Neural cell (in vitro differentiated cells): ENCODE data around the gene ANKRD29. TPM values are rescaled to one million over a fixed set of nuclear protein-coding genes. Genes with fewer than 3 reads are reported as not detected.

Experiments
- H2AFZ ChIP-seq: fragments of 200-600, 300-800 bp; sonication (generic), shearing (Covaris generic); 2 replicates; pipeline ENCODE4 v1.6.0; 2014; ENCODE audit warnings: low read depth, mild to moderate bottlenecking, antibody characterized with exemption, low read length, moderate library complexity
- H3F3A ChIP-seq: fragments of 200-600 bp; shearing (Covaris generic); 2 replicates; pipeline ENCODE4 v1.6.1; 2016; ENCODE audit warnings: mild to moderate bottlenecking, moderate library complexity, mixed read lengths, antibody characterized with exemption, low read length; ENCODE audit not compliant: insufficient read depth, poor library complexity, severe bottlenecking
- H3K27ac ChIP-seq: fragments of 200-600, 300-800 bp; sonication (generic), shearing (Covaris generic); 2 replicates; pipeline ENCODE4 v1.5.1; 2014; ENCODE audit warnings: mild to moderate bottlenecking, low read length, moderate library complexity
- H3K27me3 ChIP-seq: fragments of 300-800, 200-600 bp; sonication (generic), shearing (Covaris generic); 2 replicates; pipeline ENCODE4 v1.6.0; 2014; ENCODE audit warnings: mild to moderate bottlenecking, low read depth, low read length, moderate library complexity; ENCODE audit not compliant: insufficient read depth
- H3K36me3 ChIP-seq: fragments of 300-800, 200-600 bp; sonication (generic), shearing (Covaris generic); 2 replicates; pipeline ENCODE4 v1.5.1; 2014; ENCODE audit warnings: mild to moderate bottlenecking, antibody characterized with exemption, low read length, moderate library complexity; ENCODE audit not compliant: insufficient read depth
- H3K4me2 ChIP-seq: fragments of 300-800, 200-600 bp; sonication (generic), shearing (Covaris generic); 2 replicates; pipeline ENCODE4 v1.6.0; 2014; ENCODE audit warnings: mild to moderate bottlenecking, low read length
- H3K4me3 ChIP-seq: fragments of 300-800, 200-600 bp; sonication (generic), shearing (Covaris generic); 2 replicates; pipeline ENCODE4 v1.5.1; 2014; ENCODE audit warnings: mild to moderate bottlenecking, low read length, moderate library complexity
- H3K79me2 ChIP-seq: fragments of 200-600 bp; shearing (Covaris generic); replicated peaks from 2 replicates; pipeline ENCODE4 v1.6.0; 2014; ENCODE audit warnings: mild to moderate bottlenecking, low read length, moderate library complexity; ENCODE audit not compliant: insufficient read depth
- H3K9ac ChIP-seq: fragments of 300-800, 200-600 bp; sonication (generic), shearing (Covaris generic); 2 replicates; pipeline ENCODE4 v1.6.1; 2016; ENCODE audit warnings: mild to moderate bottlenecking, low read length, mixed read lengths
- H3K9me2 ChIP-seq: fragments of 200-600 bp; shearing (Covaris generic); 2 replicates; pipeline ENCODE4 v1.6.1; 2016; ENCODE audit warnings: mild to moderate bottlenecking, low read length, mixed read lengths; ENCODE audit not compliant: insufficient read depth
- H3K9me3 ChIP-seq: fragments of 200-600, 300-800 bp; sonication (generic), shearing (Covaris generic); 2 replicates; pipeline ENCODE4 v1.6.1; 2016; ENCODE audit warnings: mild to moderate bottlenecking, mixed run types, low read length, moderate library complexity, mixed read lengths
- H4K20me1 ChIP-seq: fragments of 200-600 bp; shearing (Covaris generic); 2 replicates; pipeline ENCODE4 v1.6.1; 2016; ENCODE audit warnings: mild to moderate bottlenecking, mixed run types; ENCODE audit not compliant: insufficient read depth
- EP300 ChIP-seq: fragments of 450-650 bp; conservative IDR thresholded peaks from 2 replicates; pipeline ENCODE4 v1.6.1; 2014; ENCODE audit warnings: antibody characterized with exemption, mild to moderate bottlenecking, moderate library complexity; ENCODE audit not compliant: poor library complexity, severe bottlenecking
- EZH2 ChIP-seq: fragments of 200-600, 300-800 bp; shearing (Covaris generic), sonication (generic); IDR thresholded peaks from 2 replicates; pipeline ENCODE4 v1.6.1; 2014; ENCODE audit warnings: antibody characterized with exemption, low read length, borderline replicate concordance, mild to moderate bottlenecking; ENCODE audit not compliant: insufficient read depth, poor library complexity, severe bottlenecking
- MXI1 ChIP-seq: fragments of 450-650 bp; conservative IDR thresholded peaks from 2 replicates; pipeline ENCODE4 v1.6.1; 2014; ENCODE audit warnings: antibody characterized with exemption, mild to moderate bottlenecking; ENCODE audit not compliant: poor library complexity, severe bottlenecking
- POLR2AphosphoS5 ChIP-seq: IDR thresholded peaks from 2 replicates; pipeline ENCODE4 v1.6.1; 2012
- RAD21 ChIP-seq: fragments of 450-650 bp; conservative IDR thresholded peaks from 2 replicates; pipeline ENCODE4 v1.6.1; 2014; ENCODE audit warnings: antibody characterized with exemption, mild to moderate bottlenecking, moderate library complexity
- SMC3 ChIP-seq: fragments of 450-650 bp; conservative IDR thresholded peaks from 2 replicates; pipeline ENCODE4 v1.6.1; 2014; ENCODE audit warnings: antibody characterized with exemption, mild to moderate bottlenecking, moderate library complexity; ENCODE audit not compliant: poor library complexity
- TAF1 ChIP-seq: IDR thresholded peaks from 2 replicates; pipeline ENCODE4 v1.6.1; 2012; ENCODE audit warnings: low read depth
- polyA plus RNA-seq: library from polyadenylated mRNA; depleted of rRNA; stranded (reverse); fragments of >200 nt; gene quantifications from 2 replicates; pipeline ENCODE4 v1.2.3, GENCODE V29; 2014
- TF ChIP-seq, protein P1 (sequence below): IDR thresholded peaks from 2 replicates; pipeline ENCODE4 v1.6.1; 2012; ENCODE audit warnings: borderline replicate concordance
- TF ChIP-seq, protein P2 (sequence below): fragments of 450-650 bp; IDR thresholded peaks from 2 replicates; pipeline ENCODE4 v1.5.1; 2014; ENCODE audit warnings: antibody characterized with exemption, mild to moderate bottlenecking, moderate library complexity; ENCODE audit not compliant: poor library complexity, severe bottlenecking

The ANKRD29 gene
- polyA plus RNA-seq, 1 donor from 2014 or later: 4.9 TPM

DNA sequence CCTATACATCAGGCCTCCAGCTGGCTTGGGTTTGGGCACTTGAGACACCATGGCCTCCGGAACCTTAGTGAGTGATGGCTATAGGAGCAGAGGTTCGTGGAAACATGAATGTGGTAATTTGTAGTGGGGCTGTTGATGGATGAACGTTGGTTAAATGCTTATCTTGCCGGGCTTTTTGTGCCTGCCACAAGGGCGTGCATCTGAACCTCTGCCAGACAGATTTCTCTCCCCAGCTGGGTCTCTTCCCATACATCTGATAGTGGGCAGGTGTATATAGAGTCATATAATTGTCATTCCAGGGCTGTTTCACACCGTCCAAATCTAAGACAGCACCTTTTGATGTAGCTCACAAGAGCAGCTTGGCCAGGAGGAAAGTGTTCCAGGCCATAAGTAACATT, 41.3 kb upstream of the ANKRD29 start:
- H3K9ac ChIP-seq: no peak overlapping the region
- H3K9me3 ChIP-seq: no peaks in the 10 kb centered on the region
- H3K4me2 ChIP-seq: no peak overlapping the region

DNA sequence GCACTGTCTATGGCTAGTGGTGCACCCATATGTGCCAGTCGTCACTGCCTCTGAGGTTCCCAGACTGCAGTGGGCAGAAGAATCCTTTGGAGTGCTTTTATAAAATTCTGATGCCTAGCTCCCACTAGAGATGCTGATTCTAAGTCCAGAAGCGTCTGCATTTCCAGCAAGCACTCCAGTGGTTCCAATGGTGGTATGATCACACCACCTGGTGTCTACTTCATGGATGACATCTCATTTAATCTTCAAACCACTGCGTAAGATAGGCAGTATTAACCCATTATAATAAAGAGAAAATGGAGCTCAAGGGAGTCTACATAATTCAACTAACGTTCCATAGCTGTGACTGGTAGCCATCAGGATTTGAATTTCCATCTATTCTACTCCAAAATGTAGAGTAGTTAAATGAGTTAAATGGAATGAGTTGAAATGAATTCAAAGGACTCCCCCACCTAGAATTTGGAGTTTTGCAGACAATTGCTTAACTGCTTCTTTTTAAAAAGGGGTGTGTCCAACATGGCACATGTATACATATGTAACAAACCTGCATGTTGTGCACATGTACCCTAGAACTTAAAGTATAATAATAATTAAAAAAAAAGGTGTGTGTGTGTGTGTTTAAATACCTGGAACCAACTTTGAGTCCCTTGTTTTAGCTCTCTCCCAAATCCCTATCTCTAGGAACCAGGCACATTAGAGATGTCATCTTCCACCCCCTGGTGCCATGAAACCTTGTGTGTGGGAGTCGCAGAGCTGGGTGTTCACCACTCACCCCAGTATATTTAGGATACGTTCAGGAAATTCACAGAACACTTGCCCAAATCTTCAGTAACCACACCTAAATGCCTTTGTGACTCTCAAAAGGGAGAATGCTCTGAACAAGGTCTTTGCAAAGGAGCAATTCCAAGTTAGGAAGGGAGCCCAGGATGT, 40.6 kb upstream of the ANKRD29 start:
- Histone ChIP-seq H3K27me3 (no peaks in the 10 kb centered on the region), H3K9ac (no peak overlapping the region), H3K27ac (no peak overlapping the region), H3K9me3 (no peaks in the 10 kb centered on the region), H3K36me3 (no peaks in the 10 kb centered on the region), H3K9me2 (no peaks in the 10 kb centered on the region), H4K20me1 (no peaks in the 10 kb centered on the region), H3K4me2 (no peak overlapping the region), H2AFZ (no peak overlapping the region), H3K4me3 (no peak overlapping the region), H3K79me2 (no peaks in the 10 kb centered on the region), H3F3A (no peaks in the 10 kb centered on the region)
- TF ChIP-seq RAD21: peak; percentile 46
- TF ChIP-seq TAF1: no peak
- TF ChIP-seq, protein P1, sequence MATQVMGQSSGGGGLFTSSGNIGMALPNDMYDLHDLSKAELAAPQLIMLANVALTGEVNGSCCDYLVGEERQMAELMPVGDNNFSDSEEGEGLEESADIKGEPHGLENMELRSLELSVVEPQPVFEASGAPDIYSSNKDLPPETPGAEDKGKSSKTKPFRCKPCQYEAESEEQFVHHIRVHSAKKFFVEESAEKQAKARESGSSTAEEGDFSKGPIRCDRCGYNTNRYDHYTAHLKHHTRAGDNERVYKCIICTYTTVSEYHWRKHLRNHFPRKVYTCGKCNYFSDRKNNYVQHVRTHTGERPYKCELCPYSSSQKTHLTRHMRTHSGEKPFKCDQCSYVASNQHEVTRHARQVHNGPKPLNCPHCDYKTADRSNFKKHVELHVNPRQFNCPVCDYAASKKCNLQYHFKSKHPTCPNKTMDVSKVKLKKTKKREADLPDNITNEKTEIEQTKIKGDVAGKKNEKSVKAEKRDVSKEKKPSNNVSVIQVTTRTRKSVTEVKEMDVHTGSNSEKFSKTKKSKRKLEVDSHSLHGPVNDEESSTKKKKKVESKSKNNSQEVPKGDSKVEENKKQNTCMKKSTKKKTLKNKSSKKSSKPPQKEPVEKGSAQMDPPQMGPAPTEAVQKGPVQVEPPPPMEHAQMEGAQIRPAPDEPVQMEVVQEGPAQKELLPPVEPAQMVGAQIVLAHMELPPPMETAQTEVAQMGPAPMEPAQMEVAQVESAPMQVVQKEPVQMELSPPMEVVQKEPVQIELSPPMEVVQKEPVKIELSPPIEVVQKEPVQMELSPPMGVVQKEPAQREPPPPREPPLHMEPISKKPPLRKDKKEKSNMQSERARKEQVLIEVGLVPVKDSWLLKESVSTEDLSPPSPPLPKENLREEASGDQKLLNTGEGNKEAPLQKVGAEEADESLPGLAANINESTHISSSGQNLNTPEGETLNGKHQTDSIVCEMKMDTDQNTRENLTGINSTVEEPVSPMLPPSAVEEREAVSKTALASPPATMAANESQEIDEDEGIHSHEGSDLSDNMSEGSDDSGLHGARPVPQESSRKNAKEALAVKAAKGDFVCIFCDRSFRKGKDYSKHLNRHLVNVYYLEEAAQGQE: no peak
- TF ChIP-seq MXI1: no peak
- TF ChIP-seq, protein P2, sequence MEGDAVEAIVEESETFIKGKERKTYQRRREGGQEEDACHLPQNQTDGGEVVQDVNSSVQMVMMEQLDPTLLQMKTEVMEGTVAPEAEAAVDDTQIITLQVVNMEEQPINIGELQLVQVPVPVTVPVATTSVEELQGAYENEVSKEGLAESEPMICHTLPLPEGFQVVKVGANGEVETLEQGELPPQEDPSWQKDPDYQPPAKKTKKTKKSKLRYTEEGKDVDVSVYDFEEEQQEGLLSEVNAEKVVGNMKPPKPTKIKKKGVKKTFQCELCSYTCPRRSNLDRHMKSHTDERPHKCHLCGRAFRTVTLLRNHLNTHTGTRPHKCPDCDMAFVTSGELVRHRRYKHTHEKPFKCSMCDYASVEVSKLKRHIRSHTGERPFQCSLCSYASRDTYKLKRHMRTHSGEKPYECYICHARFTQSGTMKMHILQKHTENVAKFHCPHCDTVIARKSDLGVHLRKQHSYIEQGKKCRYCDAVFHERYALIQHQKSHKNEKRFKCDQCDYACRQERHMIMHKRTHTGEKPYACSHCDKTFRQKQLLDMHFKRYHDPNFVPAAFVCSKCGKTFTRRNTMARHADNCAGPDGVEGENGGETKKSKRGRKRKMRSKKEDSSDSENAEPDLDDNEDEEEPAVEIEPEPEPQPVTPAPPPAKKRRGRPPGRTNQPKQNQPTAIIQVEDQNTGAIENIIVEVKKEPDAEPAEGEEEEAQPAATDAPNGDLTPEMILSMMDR: peak; percentile 36

More for the DNA sequence above, 41.3 kb upstream of the ANKRD29 start:
- no peaks in the 10 kb centered on the region for H4K20me1 ChIP-seq
- H3K4me3 ChIP-seq: no peak overlapping the region
- no peaks in the 10 kb centered on the region for H3F3A ChIP-seq
- no peaks in the 10 kb centered on the region for H3K36me3 ChIP-seq
- no peaks in the 10 kb centered on the region for H3K79me2 ChIP-seq
- H3K27ac ChIP-seq: no peak overlapping the region
- H3K27me3 ChIP-seq: no peaks in the 10 kb centered on the region
- H2AFZ ChIP-seq: no peak overlapping the region
- TF ChIP-seq EP300 (no peak), EZH2 (no peak), TAF1 (no peak), MXI1 (no peak), POLR2AphosphoS5 (no peak), SMC3 (no peak), RAD21 (no peak)
- TF ChIP-seq, protein P2: no peak
- TF ChIP-seq, protein P1: no peak
- H3K9me2 ChIP-seq: no peaks in the 10 kb centered on the region
